ENCODE results near the gene AIF1. TPM values are rescaled to one million over a fixed set of nuclear protein-coding genes. Genes with fewer than 3 reads are reported as not detected.

Gene AIF1
- total RNA-seq, 2 donors from 2014 or later = 5.2 to 15.0 TPM

Small RNA genes within 50 kb of the gene (microRNA-seq; reads per million reads assigned to microRNA genes)
- gene MIR6832 = 0 to 1.4 reads per million in 2 donors

Other genes starting within 250 kb of the AIF1 start
- gene MICA, start 211.6 kb upstream of the AIF1 start, total RNA-seq = 10 to 100 TPM; 18.5 to 23.7 TPM
- 1 to 10 TPM; 1.2 to 1.3 TPM for gene MICB, start 117.1 kb upstream of the AIF1 start, total RNA-seq
- not detected for gene MCCD1, start 86.3 kb upstream of the AIF1 start, total RNA-seq
- 100 to 1,000 TPM; 221 to 269 TPM for gene DDX39B, start 73.2 kb upstream of the AIF1 start, total RNA-seq
- under 1 TPM; 0.58 to 0.92 TPM for gene ATP6V1G2, start 68.6 kb upstream of the AIF1 start, total RNA-seq
- 10 to 100 TPM; 14.4 to 18.0 TPM for gene NFKBIL1, start 67.6 kb upstream of the AIF1 start, total RNA-seq
- gene LTA, start 42.9 kb upstream of the AIF1 start, total RNA-seq = under 1 TPM in 1 of 2 donors, not detected in 1; 0.36 TPM
- gene TNF, start 39.7 kb upstream of the AIF1 start, total RNA-seq = 1 to 10 TPM in 1 of 2 donors, under 1 TPM in 1; 0.27 to 1.4 TPM
- 1 to 10 TPM in 1 of 2 donors, under 1 TPM in 1; 0.70 to 3.0 TPM for gene LTB, start 32.8 kb upstream of the AIF1 start, total RNA-seq
- gene LST1, start 29.0 kb upstream of the AIF1 start, total RNA-seq = 1 to 10 TPM; 2.4 to 5.8 TPM
- 1 to 10 TPM in 1 of 2 donors, not detected in 1; 1.1 TPM for gene NCR3, start 22.2 kb upstream of the AIF1 start, total RNA-seq
- 100 to 1,000 TPM in 1 of 2 donors, 10 to 100 TPM in 1; 92.9 to 110 TPM for gene PRRC2A, start 5.5 kb downstream of the AIF1 start, total RNA-seq
- gene BAG6, start 37.4 kb downstream of the AIF1 start, total RNA-seq = 100 to 1,000 TPM; 272 to 282 TPM
- gene APOM, start 40.7 kb downstream of the AIF1 start, total RNA-seq = 1 to 10 TPM; 2.0 to 3.1 TPM
- 10 to 100 TPM; 35.7 to 36.3 TPM for gene C6orf47, start 45.5 kb downstream of the AIF1 start, total RNA-seq
- gene GPANK1, start 49.8 kb downstream of the AIF1 start, total RNA-seq = 10 to 100 TPM; 11.1 to 15.2 TPM
- gene CSNK2B, start 50.8 kb downstream of the AIF1 start, total RNA-seq = 100 to 1,000 TPM; 137 to 155 TPM
- gene LY6G5B, start 54.7 kb downstream of the AIF1 start, total RNA-seq = 1 to 10 TPM; 8.7 to 9.9 TPM
- 1 to 10 TPM; 1.6 to 2.5 TPM for gene LY6G5C, start 65.8 kb downstream of the AIF1 start, total RNA-seq
- gene ABHD16A, start 88.1 kb downstream of the AIF1 start, total RNA-seq = 10 to 100 TPM; 51.5 to 53.9 TPM
- not detected for gene LY6G6F, start 91.6 kb downstream of the AIF1 start, total RNA-seq
- not detected for gene LY6G6D, start 100.1 kb downstream of the AIF1 start, total RNA-seq
- not detected for gene LY6G6C, start 106.5 kb downstream of the AIF1 start, total RNA-seq
- under 1 TPM in 1 of 2 donors, not detected in 1; 0.20 TPM for gene MPIG6B, start 108.1 kb downstream of the AIF1 start, total RNA-seq
- gene DDAH2, start 114.1 kb downstream of the AIF1 start, total RNA-seq = 100 to 1,000 TPM in 1 of 2 donors, 10 to 100 TPM in 1; 84.2 to 139 TPM
- 100 to 1,000 TPM; 502 to 513 TPM for gene CLIC1, start 121.3 kb downstream of the AIF1 start, total RNA-seq
- gene MSH5, start 124.8 kb downstream of the AIF1 start, total RNA-seq = 10 to 100 TPM; 18.7 to 26.9 TPM
- 1 to 10 TPM; 3.2 to 3.9 TPM for gene SAPCD1, start 147.4 kb downstream of the AIF1 start, total RNA-seq
- 10 to 100 TPM; 11.4 to 11.8 TPM for gene VWA7, start 162.1 kb downstream of the AIF1 start, total RNA-seq
- 10 to 100 TPM; 35.3 to 58.1 TPM for gene VARS1, start 180.5 kb downstream of the AIF1 start, total RNA-seq
- 10 to 100 TPM; 33.0 to 33.5 TPM for gene LSM2, start 191.7 kb downstream of the AIF1 start, total RNA-seq
- 1 to 10 TPM in 1 of 2 donors, under 1 TPM in 1; 0.89 to 1.1 TPM for gene HSPA1L, start 200.0 kb downstream of the AIF1 start, total RNA-seq
- gene HSPA1A, start 200.3 kb downstream of the AIF1 start, total RNA-seq = 100 to 1,000 TPM; 124 to 136 TPM
- 100 to 1,000 TPM; 252 to 296 TPM for gene HSPA1B, start 212.5 kb downstream of the AIF1 start, total RNA-seq
- gene NEU1, start 247.6 kb downstream of the AIF1 start, total RNA-seq = 10 to 100 TPM; 33.1 to 63.5 TPM